Measurements from ENCODE around the gene MAP4K3.

GRCh38 chr2:39481611-39482010, 44.5 kb upstream of the MAP4K3 start:
- no peak for TF ChIP-seq CTCF (IDR thresholded peaks at IDR 0.05)
- TF ChIP-seq POLR2AphosphoS5 (IDR thresholded peaks at IDR 0.05; ENCODE audit: insufficient read depth in 1 of 2, low read depth in 1 of 2) = no peak

Data from vagina (tissue), 2 donors.